GM18505 (cell line): ENCODE measurements around the gene MVP.
"Not testable (repeated sequence)": the region's sequence is repeated elsewhere in the genome, so short reads cannot be mapped to it uniquely, and the experiment has no call there.

Experiments
- ATAC-seq: cut with Tn5 transposase; IDR thresholded peaks from one replicate; pipeline ENCODE4 v1.9.1; 2021; ENCODE audit not compliant: unreplicated experiment
- POLR2A ChIP-seq: IDR thresholded peaks from 4 replicates; pipeline ENCODE4 v1.6.1; 2011; ENCODE audit warnings: borderline replicate concordance; ENCODE audit not compliant: insufficient read depth, insufficient read length; ENCODE audit errors: extremely low read depth

Gene MVP

GRCh38 chr16:29830774-29831173 is 10.5 kb downstream of the MVP start:
- ATAC-seq: no peak
- TF ChIP-seq POLR2A: no peak

GRCh38 chr16:29831490-29831889 is 11.2 kb downstream of the MVP start:
- TF ChIP-seq POLR2A: no peak
- no peak for ATAC-seq

- ATAC-seq: not testable (repeated sequence)
Observed at GRCh38 chr16:29833219-29833618, 13.0 kb downstream of the MVP start.

- no peak for ATAC-seq
- TF ChIP-seq POLR2A: no peak
Observed at GRCh38 chr16:29834079-29834478, 13.8 kb downstream of the MVP start.

- no peak for ATAC-seq
- no peak for TF ChIP-seq POLR2A
Observed at GRCh38 chr16:29835926-29836325, 15.7 kb downstream of the MVP start.

- ATAC-seq: no peak
- no peak for TF ChIP-seq POLR2A
Observed at GRCh38 chr16:29836623-29837022, 16.4 kb downstream of the MVP start.

- no peak for ATAC-seq
- TF ChIP-seq POLR2A: no peak
Observed at GRCh38 chr16:29837841-29838240, 17.6 kb downstream of the MVP start.

- ATAC-seq: no peak
Observed at GRCh38 chr16:29839822-29840221, 19.6 kb downstream of the MVP start.

GRCh38 chr16:29840240-29840639 is 20.0 kb downstream of the MVP start:
- TF ChIP-seq POLR2A: no peak
- ATAC-seq: no peak

More at GRCh38 chr16:29839822-29840221, 19.6 kb downstream of the MVP start:
- no peak for TF ChIP-seq POLR2A

GRCh38 chr16:29841631-29842030 is 21.4 kb downstream of the MVP start:
- TF ChIP-seq POLR2A: no peak
- no peak for ATAC-seq

GRCh38 chr16:29842732-29843346 is 22.6 kb downstream of the MVP start:
- no peak for ATAC-seq
- no peak for TF ChIP-seq POLR2A

- no peak for TF ChIP-seq POLR2A
- ATAC-seq: no peak
Observed at GRCh38 chr16:29843931-29844330, 23.7 kb downstream of the MVP start.

GRCh38 chr16:29844575-29845331 is 24.5 kb downstream of the MVP start:
- TF ChIP-seq POLR2A: no peak
- no peak for ATAC-seq

- no peak for ATAC-seq
- TF ChIP-seq POLR2A: no peak
Observed at GRCh38 chr16:29845656-29846055, 25.4 kb downstream of the MVP start.
